OCI-LY7 (cell line): Measurements from ENCODE around the gene DRD4. TPM values are rescaled to one million over a fixed set of nuclear protein-coding genes. Genes with fewer than 3 reads are reported as not detected.

Experiments
- BruUV-seq: library from RNA; stranded (reverse); fragments of 400-500 nt; replicated peaks from 2 replicates; lab custom pipeline; 2021; lab: Mats Ljungman, UMichigan
- CTCF ChIA-PET: fragments of 300-600 bp; sonication (Branson Sonifier 250); formaldehyde crosslinking; loops from one replicate; lab custom pipeline; 2022; ENCODE audit warnings: antibody characterized with exemption; ENCODE audit not compliant: unreplicated experiment; lab: Charles Lee
- POLR2A ChIA-PET: fragments of 300-600 bp; sonication (Branson Sonifier 250); formaldehyde crosslinking; loops from one replicate; lab custom pipeline; 2022; ENCODE audit warnings: antibody characterized with exemption; lab: Charles Lee
- DNase-seq: peaks from one replicate; pipeline ENCODE4 v3.0.0-alpha.2; 2015; ENCODE audit warnings: low spot score
- H2AFZ ChIP-seq: fragments of 200-600 bp; sonication (generic), shearing (Covaris generic); 2 replicates; pipeline ENCODE4 v1.6.1; 2014; ENCODE audit warnings: mild to moderate bottlenecking, antibody characterized with exemption, low read length, moderate library complexity
- H3K27ac ChIP-seq: fragments of 200-600 bp; sonication (generic); 2 replicates; pipeline ENCODE4 v1.5.1; 2014; ENCODE audit warnings: mixed run types, low read depth, mild to moderate bottlenecking, moderate library complexity, low read length, inconsistent platforms; ENCODE audit not compliant: poor library complexity, severe bottlenecking
- H3K36me3 ChIP-seq: fragments of 200-600 bp; sonication (generic); 2 replicates; pipeline ENCODE4 v1.6.1; 2014; ENCODE audit warnings: mild to moderate bottlenecking, antibody characterized with exemption, low read length, moderate library complexity, mixed read lengths; ENCODE audit not compliant: insufficient read depth
- H3K4me1 ChIP-seq: fragments of 200-600 bp; sonication (generic); 2 replicates; pipeline ENCODE4 v1.5.1; 2014; ENCODE audit warnings: mild to moderate bottlenecking, low read length; ENCODE audit not compliant: insufficient read depth, poor library complexity, severe bottlenecking
- H3K4me2 ChIP-seq: fragments of 200-600 bp; sonication (generic); 2 replicates; pipeline ENCODE4 v1.6.1; 2014; ENCODE audit warnings: mild to moderate bottlenecking, low read length
- H3K4me3 ChIP-seq: fragments of 200-600 bp; sonication (generic); 2 replicates; pipeline ENCODE4 v1.5.1; 2014; ENCODE audit warnings: mild to moderate bottlenecking, low read depth, low read length; ENCODE audit not compliant: poor library complexity, severe bottlenecking
- H3K79me2 ChIP-seq: fragments of 200-600 bp; sonication (generic); 2 replicates; pipeline ENCODE4 v1.6.1; 2016; ENCODE audit warnings: low read depth, mild to moderate bottlenecking, low read length, moderate library complexity, mixed read lengths; ENCODE audit not compliant: insufficient read depth
- H3K9me2 ChIP-seq: fragments of 200-600 bp; sonication (generic); 2 replicates; pipeline ENCODE4 v1.6.1; 2016; ENCODE audit warnings: mild to moderate bottlenecking, low read length, mixed read lengths; ENCODE audit not compliant: insufficient read depth
- H3K9me3 ChIP-seq: fragments of 200-600 bp; sonication (generic); 2 replicates; pipeline ENCODE4 v1.6.1; 2014; ENCODE audit warnings: mild to moderate bottlenecking, mixed run types, low read length, mixed read lengths
- H4K20me1 ChIP-seq: fragments of 200-600 bp; sonication (generic); 2 replicates; pipeline ENCODE4 v1.6.1; 2014; ENCODE audit warnings: mild to moderate bottlenecking, antibody characterized with exemption, low read length, moderate library complexity, mixed read lengths; ENCODE audit not compliant: insufficient read depth
- CTCF ChIP-seq: fragments of 200-600 bp; sonication (generic); conservative IDR thresholded peaks from 2 replicates; pipeline ENCODE4 v1.5.1; 2014; ENCODE audit warnings: mild to moderate bottlenecking, antibody characterized with exemption, low read length, moderate library complexity, mixed read lengths
- EZH2phosphoT487 ChIP-seq: fragments of 200-600 bp; sonication (generic); IDR thresholded peaks from 2 replicates; pipeline ENCODE4 v1.6.1; 2018; ENCODE audit warnings: low read depth, borderline replicate concordance, mild to moderate bottlenecking, mixed run types, antibody characterized with exemption, low read length, moderate library complexity, mixed read lengths
- intact Hi-C: fragments of 100-400 bp; cut with micrococcal nuclease; formaldehyde crosslinking; loops from one replicate; pipeline ENCODE4 v1.10.0; 2022; ENCODE audit not compliant: unreplicated experiment
- total RNA-seq, 2 experiments: library from RNA; depleted of rRNA in 1 of 2; stranded (reverse); fragments of >200 nt in 1 of 2; shearing (Covaris generic) in 1 of 2; gene quantifications; 2 replicates each; pipeline ENCODE4 v1.2.3, GENCODE V29; 2014 to 2022

DRD4 gene
- total RNA-seq, 2 experiments from 2014 or later, result 0.16 to 3.1 TPM

- Histone ChIP-seq H3K9me2 (no peaks in the 10 kb centered on the region), H2AFZ (no peak overlapping the region), H3K27ac (no peak overlapping the region), H3K36me3 (peaks cover 43% of the 10 kb centered on the region), H3K79me2 (no peaks in the 10 kb centered on the region), H3K4me2 (no peak overlapping the region; the same call in 1 of the 2 replicates), H4K20me1 (0 out of 2 replicates have a peak, but pooled peaks cover 3% of the 10 kb centered on the region), H3K9me3 (no peaks in the 10 kb centered on the region), H3K4me1 (peaks cover 19% of the 10 kb centered on the region), H3K4me3 (no peak overlapping the region)
- ChIA-PET CTCF (no interaction called here), POLR2A (no interaction called here)
- no TSS peak for BruUV-seq
- no peak for DNase-seq
- intact Hi-C loops, result no loop called here
- TF ChIP-seq EZH2phosphoT487, result no peak
- no peak for TF ChIP-seq CTCF
These were observed 22.9 kb upstream of the DRD4 start for GRCh38 chr11:614021-614622.

DNA sequence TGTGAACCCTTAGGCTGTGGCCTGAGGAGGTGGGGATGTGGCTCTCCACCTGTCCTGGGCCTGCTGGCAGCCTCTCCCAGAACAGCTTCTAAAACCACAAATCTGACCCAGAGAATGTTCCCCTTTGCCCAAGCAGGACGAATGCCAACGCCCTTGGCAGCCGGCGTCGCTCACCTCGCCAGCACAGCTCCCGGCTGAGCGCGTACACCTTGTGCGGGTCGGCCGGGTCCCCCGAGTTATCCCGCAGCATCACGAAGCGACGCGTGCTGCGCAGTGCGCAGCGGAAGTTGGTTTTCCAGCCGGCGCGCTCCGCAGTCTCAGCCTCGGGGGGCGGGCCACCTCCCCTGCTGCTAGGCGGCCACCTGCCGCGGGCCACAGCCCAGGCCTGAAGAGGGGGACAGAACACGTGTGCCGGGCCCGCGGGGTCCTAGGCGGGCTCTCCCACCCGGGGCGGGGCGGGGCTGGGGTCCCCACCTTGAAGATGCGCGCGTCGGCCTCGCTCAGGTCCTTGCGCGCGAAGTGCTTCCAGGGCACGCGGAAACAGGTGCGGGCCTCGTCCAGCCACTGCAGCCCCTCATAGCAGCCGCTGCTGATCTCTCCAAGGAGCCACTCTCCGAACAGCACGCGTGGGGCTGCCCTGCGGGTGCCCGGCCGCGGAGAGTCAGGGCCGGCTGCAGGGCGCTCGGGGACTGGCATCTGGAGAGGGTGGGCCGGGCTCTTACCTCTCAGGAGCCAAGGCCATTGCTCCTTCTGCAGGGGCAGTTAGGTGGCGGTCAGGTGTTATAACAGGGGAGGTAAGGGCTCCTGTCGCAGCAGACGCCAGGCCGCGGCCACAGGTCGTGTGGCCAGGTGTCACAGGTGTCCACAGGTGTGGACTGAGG is 22.2 kb upstream of the DRD4 start:
- H3K4me1 ChIP-seq, result peaks cover 19% of the 10 kb centered on the region
- H3K9me3 ChIP-seq, result no peaks in the 10 kb centered on the region
- intact Hi-C loops, result loop anchor here (5.0 kb wide), 1 partner anchor 38 kb away; the partner anchor contains the start of gene PHRF1
- BruUV-seq, result no TSS peak
- H3K4me3 ChIP-seq, result peak overlapping the region; percentile 65
- no peak overlapping the region for H2AFZ ChIP-seq
- H4K20me1 ChIP-seq, result 0 out of 2 replicates have a peak, but pooled peaks cover 3% of the 10 kb centered on the region
- DNase-seq, result no peak
- H3K9me2 ChIP-seq, result no peaks in the 10 kb centered on the region
- no peak for TF ChIP-seq CTCF
- no peak for TF ChIP-seq EZH2phosphoT487
- peaks cover 35% of the 10 kb centered on the region for H3K36me3 ChIP-seq
- no peaks in the 10 kb centered on the region for H3K79me2 ChIP-seq
- peak overlapping the region; percentile 70 for H3K4me2 ChIP-seq
- CTCF ChIA-PET, result no interaction called here
- H3K27ac ChIP-seq, result peak overlapping the region; percentile 59
- POLR2A ChIA-PET, result interaction anchor here (0.6 kb wide), 1 partner anchor 149 kb away, joined by 4 read pairs; no protein-coding TSS in a partner anchor
